Heart left ventricle (tissue), 16 donors: ENCODE measurements around the gene GSTA1. TPM values are rescaled to one million over a fixed set of nuclear protein-coding genes. Genes with fewer than 3 reads are reported as not detected.
"Not testable (repeated sequence)": the region's sequence is repeated elsewhere in the genome, so short reads cannot be mapped to it uniquely, and the experiment has no call there.

Experiments used
- ATAC-seq, 4 donors: fragments of 200-7000 bp; cut with Tn5 transposase; one replicate each; pipeline ENCODE4 v1.9.1; 2020 to 2022; ENCODE audit warnings: moderate library complexity in 4 of 4, mild to moderate bottlenecking in 3 of 4, moderate number of reproducible peaks in 1 of 4
- DNase-seq, 5 donors: peaks; one replicate each; pipeline ENCODE4 v3.0.0-alpha.2; 2020
- H3K27ac ChIP-seq, 12 donors: fragments of 200-600 bp; sonication (generic) in 4 of 12; one replicate each; pipeline versions ENCODE4 v1.5.0 to v1.8.0; 2016 to 2022; ENCODE audit warnings: mild to moderate bottlenecking in 2 of 12
- H3K27me3 ChIP-seq, 9 donors: fragments of 200-600 bp; sonication (generic) in 2 of 9; one replicate each; pipeline versions ENCODE4 v1.5.1 to v1.8.0; 2016 to 2022; ENCODE audit warnings: mild to moderate bottlenecking in 3 of 9
- H3K36me3 ChIP-seq, 9 donors: fragments of 200-600 bp; sonication (generic) in 2 of 9; one replicate each; pipeline versions ENCODE4 v1.5.0 to v1.8.0; 2018 to 2022; ENCODE audit warnings: mild to moderate bottlenecking in 2 of 9
- H3K4me1 ChIP-seq, 12 donors: fragments of 200-600 bp; sonication (generic) in 4 of 12; one replicate each; pipeline versions ENCODE4 v1.5.0 to v1.8.0; 2016 to 2022; ENCODE audit warnings: mild to moderate bottlenecking in 3 of 12
- H3K4me3 ChIP-seq, 12 donors: fragments of 200-600 bp; sonication (generic) in 4 of 12; one replicate each; pipeline versions ENCODE4 v1.5.0 to v1.8.0; 2017 to 2022; ENCODE audit warnings: mild to moderate bottlenecking in 9 of 12, moderate library complexity in 4 of 12
- H3K9me3 ChIP-seq, 12 donors: fragments of 200-600 bp; sonication (generic) in 4 of 12; one replicate each; pipeline versions ENCODE4 v1.5.0 to v1.8.0; 2016 to 2022; ENCODE audit warnings: mild to moderate bottlenecking in 1 of 12
- POLR2A ChIP-seq, 2 donors: fragments of 450-650 bp; IDR thresholded peaks; one replicate each; pipeline ENCODE4 v1.6.1; 2017; ENCODE audit warnings: antibody characterized with exemption in 2 of 2, mild to moderate bottlenecking in 2 of 2, moderate library complexity in 2 of 2
- WGBS, 4 donors: extraction: QIAGEN DNeasy Blood & Tissue Kit in 2 of 4; methylation state at CpG; one replicate each; pipeline versions ENCODE4 v1.1.5 to v1.1.7; 2013 to 2018; 5-methylcytosine and 5-hydroxymethylcytosine counted together
- intact Hi-C, 10 donors: fragments of 100-400 bp; cut with DNase I; formaldehyde crosslinking; loops; one replicate each; pipeline versions ENCODE4 v1.11.1 to v1.14.2; 2022
- polyA plus RNA-seq, 2 donors: library from polyadenylated mRNA; stranded (reverse); fragments of 200-250 nt; gene quantifications; one replicate each; pipeline ENCODE4 v1.2.3, GENCODE V29; 2013
- total RNA-seq, 9 donors: library from RNA; depleted of rRNA in 2 of 9; stranded (reverse); fragments of >200 nt in 2 of 9; fragmentation: NEBNext Ultra II Directional in 3 of 9; extraction: Animal tissue kit (Norgen Biotek cat#: 25700) in 3 of 9; gene quantifications; one replicate each; pipeline versions ENCODE4 v1.1.0 to v1.2.4, GENCODE V29; 2016 to 2023
- TF ChIP-seq, protein P1 (sequence below), 12 donors: fragments of 200-600 bp; sonication (generic) in 4 of 12; IDR thresholded peaks; one replicate each; pipeline versions ENCODE4 v1.5.0 to v1.8.0; 2018 to 2022; ENCODE audit warnings: antibody characterized with exemption in 12 of 12, mild to moderate bottlenecking in 5 of 12
- donor health status: ischemic (EF 13 %, LVEDD 7.1; RV severe dilation, severe dysfunction).
- donor health status: healthy with polysubstance abuse.
- donor health status: DM: no; HTN: yes; CAD: no.
- donor health status: DM: no; HTN: no; CAD: no.
- donor health status: ischemic (EF 25% LVEDD 6.9; RV normal size, moderate dysfunction).
- donor health status: ischemic (EF 25% LVEDD 5.7; RV mildly dilated, moderate dysfunction).
- donor health status: healthy.
- donor health status: DM: yes; HTN: yes; CAD: no.
- donor health status: ischemic (EF 35%, LVEDD 5.7; RV mildly dilated, moderate dysfunction).
- donor health status: nonischemic (EF 11% LVEDD 7.7; RV severe dilation, severe dysfunction).
- donor health status: DM: yes; HTN: yes; CAD: no.
- donor health status: PGD.
- donor health status: ischemic (EF 29% LVEDD 5.4; RV normal size, mild dysfunction).
- donor health status: nonischemic (EF 23%, LVEDD 6.1; RV moderate dilation, normal function).

The GSTA1 gene
- total and polyA plus RNA-seq, 11 donors, result not detected

DNA sequence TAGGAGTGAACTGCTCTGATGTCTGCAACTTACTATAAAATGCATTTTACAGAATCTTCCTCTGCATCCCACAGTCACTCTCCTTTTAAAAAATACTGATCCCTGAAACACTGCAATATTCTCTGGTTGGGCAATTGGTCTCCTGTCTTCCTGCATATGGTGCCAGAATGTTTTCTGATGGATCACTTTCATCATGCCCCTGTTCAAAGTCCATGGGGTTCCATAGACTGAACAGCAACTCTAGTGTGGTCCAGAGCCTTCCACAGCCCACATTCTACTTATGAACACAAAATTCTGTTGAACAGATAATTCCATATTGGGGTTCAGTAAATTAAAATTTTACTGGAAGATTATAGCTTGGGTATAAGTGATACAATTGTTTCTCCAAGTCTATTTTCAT, 51.3 kb downstream of the GSTA1 start:
- TF ChIP-seq, protein P1, sequence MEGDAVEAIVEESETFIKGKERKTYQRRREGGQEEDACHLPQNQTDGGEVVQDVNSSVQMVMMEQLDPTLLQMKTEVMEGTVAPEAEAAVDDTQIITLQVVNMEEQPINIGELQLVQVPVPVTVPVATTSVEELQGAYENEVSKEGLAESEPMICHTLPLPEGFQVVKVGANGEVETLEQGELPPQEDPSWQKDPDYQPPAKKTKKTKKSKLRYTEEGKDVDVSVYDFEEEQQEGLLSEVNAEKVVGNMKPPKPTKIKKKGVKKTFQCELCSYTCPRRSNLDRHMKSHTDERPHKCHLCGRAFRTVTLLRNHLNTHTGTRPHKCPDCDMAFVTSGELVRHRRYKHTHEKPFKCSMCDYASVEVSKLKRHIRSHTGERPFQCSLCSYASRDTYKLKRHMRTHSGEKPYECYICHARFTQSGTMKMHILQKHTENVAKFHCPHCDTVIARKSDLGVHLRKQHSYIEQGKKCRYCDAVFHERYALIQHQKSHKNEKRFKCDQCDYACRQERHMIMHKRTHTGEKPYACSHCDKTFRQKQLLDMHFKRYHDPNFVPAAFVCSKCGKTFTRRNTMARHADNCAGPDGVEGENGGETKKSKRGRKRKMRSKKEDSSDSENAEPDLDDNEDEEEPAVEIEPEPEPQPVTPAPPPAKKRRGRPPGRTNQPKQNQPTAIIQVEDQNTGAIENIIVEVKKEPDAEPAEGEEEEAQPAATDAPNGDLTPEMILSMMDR (IDR thresholded peaks at IDR 0.05), result no peak
- no peak for TF ChIP-seq POLR2A (IDR thresholded peaks at IDR 0.05)
- no peaks in the 10 kb centered on the region for H3K4me1 ChIP-seq
- peaks cover 0 to 6% (median 0%) of the 10 kb centered on the region in 12 donors for H3K9me3 ChIP-seq
- H3K27ac ChIP-seq, result no peak overlapping the region
- no peak overlapping the region for H3K4me3 ChIP-seq
- H3K27me3 ChIP-seq, result no peaks in the 10 kb centered on the region
- DNase-seq (no peak), ATAC-seq (no peak)
- no peaks in the 10 kb centered on the region for H3K36me3 ChIP-seq
- intact Hi-C loops, result no loop called here

DNA sequence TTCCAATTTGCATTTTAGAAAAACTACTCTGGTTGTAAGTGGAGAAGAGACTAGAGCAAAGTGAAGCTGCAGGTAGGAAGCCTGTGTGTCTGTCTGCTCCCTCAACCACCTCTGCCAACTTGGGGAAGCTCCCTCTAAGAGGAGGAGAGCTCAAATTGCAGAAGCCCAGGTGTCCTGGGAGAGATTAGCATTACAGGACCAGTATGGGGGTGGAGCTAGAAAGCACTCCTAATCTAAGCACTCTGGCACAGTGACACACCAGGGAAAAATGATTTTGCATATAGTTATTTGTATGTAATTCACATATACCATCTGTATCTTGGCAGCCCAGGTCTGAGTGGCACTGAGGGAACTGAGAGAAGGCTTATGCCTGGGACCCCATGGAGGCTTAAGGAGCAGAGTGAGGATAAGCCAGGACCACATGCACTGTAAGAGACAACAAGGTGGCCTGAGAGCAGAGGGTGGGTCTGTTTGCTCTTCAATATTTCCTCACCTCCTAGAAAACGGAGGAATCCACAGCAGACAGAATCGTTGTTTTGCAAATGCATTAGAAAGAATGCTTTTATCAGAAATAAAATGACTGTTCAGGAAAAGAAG, 54.0 kb downstream of the GSTA1 start:
- Histone ChIP-seq H3K36me3 (no peaks in the 10 kb centered on the region), H3K4me1 (no peaks in the 10 kb centered on the region), H3K27me3 (no peaks in the 10 kb centered on the region), H3K4me3 (no peak overlapping the region), H3K9me3 (peaks cover 0 to 6% (median 0%) of the 10 kb centered on the region in 12 donors), H3K27ac (no peak overlapping the region)
- 60 to 78% (median 70%) methylated on average over 2 of the region's 2 CpGs for WGBS, 4 donors
- TF ChIP-seq POLR2A (IDR thresholded peaks at IDR 0.05), result no peak
- TF ChIP-seq, protein P1 (IDR thresholded peaks at IDR 0.05), result no peak
- no peak for DNase-seq
- no peak for ATAC-seq
- intact Hi-C loops, result no loop called here

DNA sequence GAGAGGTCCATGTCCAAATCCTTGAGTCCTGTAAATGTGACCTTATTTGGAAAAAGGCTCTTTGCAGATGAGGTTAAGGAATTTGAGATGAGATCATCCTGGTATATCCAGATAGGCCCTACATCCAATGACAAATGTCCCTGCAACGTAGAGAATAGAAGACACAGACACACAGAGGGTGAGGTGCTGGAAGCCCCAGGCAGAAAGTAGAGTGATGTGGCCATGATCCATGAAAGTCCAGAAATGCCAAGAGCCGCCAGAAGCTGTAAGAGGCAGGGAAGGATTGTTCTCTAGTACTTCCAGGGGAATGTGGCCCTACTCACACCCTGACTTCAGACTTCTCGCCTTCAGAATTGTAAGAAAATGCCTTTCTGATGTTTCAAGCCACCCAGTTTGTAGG, 56.3 kb downstream of the GSTA1 start:
- H3K4me1 ChIP-seq, H3K9me3 ChIP-seq, ATAC-seq, H3K36me3 ChIP-seq, DNase-seq, H3K27ac ChIP-seq, intact Hi-C loops, H3K27me3 ChIP-seq, H3K4me3 ChIP-seq: not testable (repeated sequence)
- WGBS, 4 donors, result 51 to 71% (median 63%) methylated on average over 3 of the region's 3 CpGs

DNA sequence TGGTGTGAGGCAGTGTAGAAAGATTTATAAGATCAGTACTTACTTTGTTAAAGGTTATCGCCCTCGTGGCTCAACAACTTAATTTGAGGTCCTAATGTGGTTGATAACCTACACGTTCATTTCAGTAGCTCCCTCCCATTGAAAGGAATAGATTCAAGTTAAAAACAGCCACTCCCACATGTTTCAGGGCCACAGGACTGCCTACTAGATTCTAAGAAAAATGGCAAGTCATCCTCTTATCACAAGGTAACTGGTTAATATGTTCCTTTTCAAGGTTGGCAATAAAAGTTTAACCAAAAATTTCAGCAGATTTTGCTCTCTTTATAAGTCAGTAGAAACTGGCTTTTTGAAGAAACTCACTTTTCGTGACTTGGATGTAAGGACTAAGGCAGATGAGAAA, 57.4 kb downstream of the GSTA1 start:
- Histone ChIP-seq H3K4me3 (no peak overlapping the region), H3K27ac (no peak overlapping the region), H3K27me3 (no peaks in the 10 kb centered on the region), H3K4me1 (no peaks in the 10 kb centered on the region), H3K36me3 (no peaks in the 10 kb centered on the region), H3K9me3 (peaks cover 0 to 9% (median 0%) of the 10 kb centered on the region in 12 donors)
- no peak for ATAC-seq
- no peak for DNase-seq
- TF ChIP-seq, protein P1 (IDR thresholded peaks at IDR 0.05), result no peak
- TF ChIP-seq POLR2A (IDR thresholded peaks at IDR 0.05), result no peak
- WGBS, 4 donors, result 61 to 70% (median 63%) methylated on average over 4 of the region's 4 CpGs
- intact Hi-C loops, result no loop called here

DNA sequence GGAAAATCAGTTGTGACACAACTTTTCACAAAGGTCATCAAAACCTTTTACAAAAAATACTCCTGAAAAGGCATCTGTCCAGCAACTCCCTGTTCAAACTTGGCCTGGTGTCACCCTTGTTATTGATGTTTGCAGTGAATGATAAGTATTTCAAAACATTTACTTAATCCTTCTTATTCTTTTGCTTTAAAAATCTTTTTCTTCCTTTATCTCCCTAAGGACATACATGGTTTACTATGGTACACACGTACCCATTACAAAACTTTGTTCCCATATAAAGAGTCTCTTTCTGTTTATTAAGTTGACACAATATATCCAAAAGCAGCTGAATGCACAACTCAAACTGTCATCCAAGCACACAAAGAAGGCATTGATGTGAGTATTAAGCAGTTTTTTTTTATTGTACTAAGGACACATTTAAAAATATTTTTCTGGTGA, 57.8 kb downstream of the GSTA1 start:
- Histone ChIP-seq H3K9me3 (peaks cover 0 to 11% (median 0%) of the 10 kb centered on the region in 12 donors), H3K4me1 (no peaks in the 10 kb centered on the region), H3K36me3 (no peaks in the 10 kb centered on the region), H3K27ac (no peak overlapping the region), H3K27me3 (no peaks in the 10 kb centered on the region), H3K4me3 (no peak overlapping the region)
- no peak for TF ChIP-seq POLR2A (IDR thresholded peaks at IDR 0.05)
- no peak for DNase-seq
- intact Hi-C loops, result no loop called here
- no peak for ATAC-seq
- WGBS, 4 donors, result 53 to 68% (median 64%) methylated on average over 1 of the region's 1 CpG
